ENCODE results near the gene SCGB1D2.
"Not testable (repeated sequence)": the region's sequence is repeated elsewhere in the genome, so short reads cannot be mapped to it uniquely, and the experiment has no call there.

SCGB1D2 gene, protein sequence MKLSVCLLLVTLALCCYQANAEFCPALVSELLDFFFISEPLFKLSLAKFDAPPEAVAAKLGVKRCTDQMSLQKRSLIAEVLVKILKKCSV

GRCh38 chr11:62242021-62242420, at the start of gene SCGB1D2:
TSS of gene SCGB1D2 (plus strand) at chr11:62242239. CDS start at chr11:62242308, 69 bp downstream.
- DNase-seq (ENCODE audit: insufficient read length, low spot score) = no peak
- FAIRE-seq = no peak

DNA sequence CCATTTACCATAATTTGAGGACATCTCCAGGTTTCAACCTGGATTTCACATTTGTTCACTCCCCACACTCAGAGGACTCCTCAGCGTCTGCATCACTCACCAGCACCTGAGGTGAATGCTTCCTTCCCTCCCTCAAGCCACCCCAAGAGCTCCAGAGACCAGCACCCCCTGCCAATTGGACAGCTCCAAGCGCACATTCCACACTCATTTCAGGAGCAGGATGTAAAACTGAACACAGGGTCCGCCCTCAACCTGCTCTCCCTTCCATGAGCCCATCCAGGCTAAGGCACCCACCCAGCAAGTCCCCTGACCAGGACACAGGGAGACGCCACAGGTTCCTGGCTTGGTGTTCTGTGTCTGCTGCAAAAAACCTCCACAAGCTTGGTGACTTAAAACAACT, 48.1 kb upstream of the SCGB1D2 start:
- no peak for FAIRE-seq
- DNase-seq (ENCODE audit: insufficient read length, low spot score) = peak; percentile 15

- DNase-seq (ENCODE audit: insufficient read length, low spot score); FAIRE-seq: not testable (repeated sequence)
Observed at GRCh38 chr11:62195010-62195409, 47.0 kb upstream of the SCGB1D2 start.

- no peak for DNase-seq (ENCODE audit: insufficient read length, low spot score)
- FAIRE-seq = no peak
Observed at GRCh38 chr11:62195945-62196344, 46.1 kb upstream of the SCGB1D2 start.

DNA sequence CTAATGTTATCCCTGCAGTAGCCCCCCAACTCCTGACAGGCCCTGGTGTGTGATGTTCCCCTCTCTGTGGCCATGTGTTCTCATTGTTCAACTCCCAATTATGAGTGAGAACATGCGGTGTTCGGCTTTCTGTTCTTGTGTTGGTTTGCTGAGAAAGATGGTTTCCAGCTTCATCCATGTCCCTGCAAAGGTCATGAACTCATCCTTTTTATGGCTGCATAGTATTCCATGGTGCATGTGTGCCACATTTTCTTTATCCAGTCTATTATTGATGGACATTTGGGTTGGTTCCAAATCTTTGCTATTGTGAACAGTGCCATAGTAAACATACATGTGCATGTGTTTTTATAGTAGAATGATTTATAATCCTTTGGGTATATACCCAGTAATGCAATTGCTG, 44.6 kb upstream of the SCGB1D2 start:
- not testable (repeated sequence) for FAIRE-seq

GRCh38 chr11:62201376-62201775, 40.7 kb upstream of the SCGB1D2 start:
- FAIRE-seq (no peak), DNase-seq (ENCODE audit: insufficient read length, low spot score) (no peak)

More for the DNA sequence above, 44.6 kb upstream of the SCGB1D2 start:
- not testable (repeated sequence) for DNase-seq (ENCODE audit: insufficient read length, low spot score)

DNA sequence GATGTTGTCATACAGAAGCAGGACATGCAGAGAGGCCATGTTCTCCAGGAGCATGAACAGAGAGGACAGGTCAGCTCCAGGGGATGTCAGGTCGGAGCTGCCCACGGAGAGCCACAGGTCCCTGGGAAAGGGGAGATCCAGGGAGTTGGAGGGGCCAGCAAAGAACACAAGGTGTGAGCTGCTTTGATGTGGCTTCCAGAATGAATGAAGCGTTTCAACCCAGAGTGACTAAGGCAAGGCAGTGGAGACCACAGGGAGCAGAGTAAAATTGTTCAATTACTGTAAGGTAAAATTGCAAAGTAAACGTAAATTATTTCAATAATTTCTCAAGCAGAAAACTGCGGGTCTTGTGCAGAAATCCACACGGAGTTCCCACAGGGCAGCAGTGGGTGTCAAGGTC, 39.1 kb upstream of the SCGB1D2 start:
- DNase-seq (ENCODE audit: insufficient read length, low spot score) (no peak), FAIRE-seq (no peak)

DNA sequence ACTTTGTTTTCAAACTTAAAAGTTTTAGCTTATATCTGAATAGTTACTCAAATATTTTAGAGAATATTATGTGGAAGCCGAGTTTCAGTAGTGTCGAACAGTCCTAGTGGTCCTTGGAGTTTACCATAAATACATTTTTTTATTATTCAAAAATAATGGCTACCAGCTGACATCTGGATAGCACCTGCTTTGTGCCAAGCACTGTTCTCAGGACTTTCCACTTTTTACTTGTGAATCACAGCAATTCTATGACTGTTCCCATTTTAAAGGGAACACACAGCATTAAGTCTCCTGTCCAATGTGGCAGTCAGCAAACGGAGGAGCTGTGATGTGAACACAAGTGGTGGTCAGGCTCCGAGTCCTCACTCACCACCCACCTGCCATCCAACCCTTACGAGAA, 37.6 kb upstream of the SCGB1D2 start:
- DNase-seq (ENCODE audit: insufficient read length, low spot score) (no peak), FAIRE-seq (no peak)

DNA sequence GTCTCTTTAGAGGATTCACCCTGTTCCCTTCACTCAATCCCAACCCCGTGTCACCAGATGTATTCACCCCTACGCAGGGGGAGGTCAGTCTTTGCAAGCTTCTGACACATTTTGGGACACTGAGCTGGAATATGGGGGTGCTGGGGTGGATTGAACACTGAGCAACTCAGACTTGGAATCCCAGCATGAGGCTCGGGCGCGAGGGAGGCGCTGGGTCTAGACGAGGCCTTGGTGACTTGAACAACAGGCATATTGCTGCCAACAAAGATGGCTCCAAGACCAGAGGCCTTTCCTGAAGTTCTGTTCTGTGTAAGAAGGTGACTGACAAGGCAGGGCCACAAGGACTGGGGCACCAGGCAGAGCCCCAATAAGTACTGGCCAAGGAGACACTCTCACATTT, 36.6 kb upstream of the SCGB1D2 start:
- DNase-seq (ENCODE audit: insufficient read length, low spot score) (no peak), FAIRE-seq (no peak)

- not testable (repeated sequence) for FAIRE-seq; DNase-seq (ENCODE audit: insufficient read length, low spot score)
Observed at GRCh38 chr11:62206276-62207066, 35.6 kb upstream of the SCGB1D2 start.

DNA sequence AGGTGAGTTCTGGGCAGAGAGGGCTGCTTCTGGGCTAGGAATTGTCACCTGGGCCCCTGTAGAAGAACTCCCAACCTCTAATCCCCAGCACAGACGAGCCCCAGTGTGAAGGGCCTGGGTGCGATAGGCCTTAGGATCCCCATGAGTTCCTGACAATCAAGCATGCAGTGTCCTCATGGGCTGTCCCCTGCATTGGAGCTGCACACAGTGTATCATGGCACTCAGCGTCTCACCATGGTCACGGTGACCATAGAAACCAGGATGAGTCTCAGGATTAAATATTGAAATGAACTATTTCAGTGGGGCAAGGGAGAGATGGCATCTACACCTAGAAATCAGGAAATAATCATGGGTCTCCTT, 33.3 kb upstream of the SCGB1D2 start:
- FAIRE-seq (no peak), DNase-seq (ENCODE audit: insufficient read length, low spot score) (no peak)

DNA sequence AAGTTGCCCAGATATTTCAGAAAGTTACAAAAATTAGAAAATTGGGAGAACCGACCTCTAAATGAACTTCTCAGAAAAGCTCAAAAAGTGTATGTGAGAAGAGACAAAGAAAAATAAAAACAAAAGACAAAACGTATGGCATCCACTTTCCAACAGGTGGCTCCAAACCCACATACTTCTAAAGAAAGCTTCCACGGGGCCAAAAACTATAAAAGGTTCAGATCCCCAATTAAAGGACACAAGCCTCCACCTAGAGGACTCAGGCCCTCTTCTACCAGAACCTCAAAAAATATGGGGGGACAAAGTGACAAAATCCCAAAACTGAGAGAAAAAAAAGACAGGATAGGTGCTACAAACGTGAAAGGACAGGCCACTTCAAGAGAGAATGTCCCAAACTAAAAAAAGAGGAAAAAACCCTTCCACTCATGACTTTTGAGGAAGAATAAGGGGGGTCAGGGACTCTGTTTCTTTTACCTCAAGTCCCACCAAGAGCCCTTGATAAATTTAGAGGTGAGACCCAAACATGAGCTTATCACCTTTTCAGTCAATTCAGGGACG, 24.8 kb upstream of the SCGB1D2 start:
- FAIRE-seq (no peak), DNase-seq (ENCODE audit: insufficient read length, low spot score) (no peak)

DNA sequence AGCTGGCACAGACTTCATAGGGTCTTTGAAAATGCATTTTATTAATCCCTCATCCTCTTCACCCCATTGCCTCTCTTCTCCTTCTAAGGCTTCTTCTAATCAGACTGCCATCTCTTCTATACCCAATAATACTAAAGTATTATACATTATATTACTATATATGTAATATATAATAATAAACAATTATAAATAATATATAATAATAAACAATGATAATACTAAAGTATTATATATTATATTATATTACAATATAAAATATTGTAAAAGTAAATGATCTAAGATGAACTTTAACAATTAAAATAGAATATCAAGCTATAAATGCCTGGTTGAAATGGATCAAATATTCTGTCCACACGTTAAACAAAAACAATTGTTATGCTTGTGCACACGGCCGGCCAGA, 20.5 kb upstream of the SCGB1D2 start:
- no peak for FAIRE-seq
- no peak for DNase-seq (ENCODE audit: insufficient read length, low spot score)

DNA sequence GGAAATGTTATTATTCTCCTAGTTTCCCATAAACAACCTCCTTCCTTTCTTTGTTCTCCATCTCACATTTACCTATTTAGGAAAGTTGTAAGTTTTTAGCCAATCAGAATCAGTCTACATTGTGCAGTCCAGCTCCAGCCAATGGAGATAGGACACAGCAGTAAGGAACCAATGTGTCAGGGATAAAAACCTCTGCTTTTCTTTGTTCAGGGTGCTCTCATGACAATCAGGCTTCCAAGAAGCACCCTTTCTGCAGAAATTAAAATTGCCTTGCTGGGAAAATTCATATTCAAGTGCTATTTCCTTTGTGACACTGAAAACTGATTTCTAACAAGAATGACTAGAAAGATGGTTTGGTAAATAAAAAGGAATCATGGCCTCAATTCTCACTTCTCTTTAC, 18.9 kb upstream of the SCGB1D2 start:
- no peak for FAIRE-seq
- DNase-seq (ENCODE audit: insufficient read length, low spot score) = no peak

- FAIRE-seq (no peak), DNase-seq (ENCODE audit: insufficient read length, low spot score) (no peak)
Observed at GRCh38 chr11:62233730-62234129, 8.3 kb upstream of the SCGB1D2 start.

- DNase-seq (ENCODE audit: insufficient read length, low spot score) (no peak), FAIRE-seq (no peak)
Observed at GRCh38 chr11:62236187-62236586, 5.9 kb upstream of the SCGB1D2 start.

DNA sequence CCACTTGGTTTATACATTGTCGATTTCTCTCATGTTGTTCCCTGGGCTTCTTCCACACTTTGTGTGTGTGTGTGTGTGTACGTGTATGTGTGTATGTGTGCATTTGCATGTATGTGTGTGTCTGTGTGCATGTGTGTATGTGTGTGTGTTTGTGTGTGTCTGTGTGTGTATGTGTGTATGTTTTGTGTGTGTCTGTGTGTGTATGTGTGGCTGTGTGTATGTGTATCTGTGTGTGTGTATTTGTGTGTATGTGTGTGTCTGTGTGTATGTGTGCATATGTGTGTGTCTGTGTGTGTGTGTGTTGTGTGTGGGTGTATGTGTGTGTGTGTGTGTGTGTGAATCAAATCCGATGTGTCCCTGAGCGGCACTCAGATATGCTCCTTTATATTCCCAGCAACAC, 4.5 kb upstream of the SCGB1D2 start:
- no peak for DNase-seq (ENCODE audit: insufficient read length, low spot score)
- peak; percentile 65 for FAIRE-seq

- DNase-seq (ENCODE audit: insufficient read length, low spot score) (no peak), FAIRE-seq (no peak)
Observed at GRCh38 chr11:62238151-62238550, 3.9 kb upstream of the SCGB1D2 start.

GRCh38 chr11:62241095-62241494, 944 bp upstream of the SCGB1D2 start:
- FAIRE-seq (no peak), DNase-seq (ENCODE audit: insufficient read length, low spot score) (no peak)

DNA sequence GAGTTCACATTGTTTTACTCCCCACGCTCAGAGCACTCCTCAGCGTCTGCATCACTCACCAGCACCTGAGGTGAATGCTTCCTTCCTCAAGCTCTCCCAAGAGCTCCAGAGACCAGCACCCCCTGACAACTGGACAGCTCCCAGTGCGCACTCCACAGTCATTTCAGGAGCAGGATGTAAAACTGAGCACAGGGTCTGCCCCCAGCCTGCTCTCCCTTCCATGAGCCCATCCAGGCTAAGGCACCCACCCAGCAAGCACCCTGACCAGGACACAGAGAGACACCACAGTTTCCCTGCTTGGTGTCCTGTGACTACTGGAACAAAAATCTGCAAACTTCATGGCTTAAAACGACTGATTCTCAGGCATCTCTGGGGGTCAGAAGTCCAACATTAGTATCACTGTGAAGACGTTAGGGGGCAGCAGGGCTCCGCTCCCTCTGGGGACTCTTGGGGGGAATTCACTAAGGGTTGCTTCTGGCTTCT, 3.3 kb downstream of the SCGB1D2 start:
- DNase-seq (ENCODE audit: insufficient read length, low spot score) = no peak
- FAIRE-seq = peak; percentile 26

- FAIRE-seq (no peak), DNase-seq (ENCODE audit: insufficient read length, low spot score) (no peak)
Observed at GRCh38 chr11:62251698-62252097, 9.7 kb downstream of the SCGB1D2 start.

GRCh38 chr11:62253999-62254542, 12.0 kb downstream of the SCGB1D2 start:
- FAIRE-seq = no peak
- DNase-seq (ENCODE audit: insufficient read length, low spot score) = no peak
